Stimulated activated CD4-positive, alpha-beta T cell treated with anti-CD3 and anti-CD28 coated beads, Interleukin-4, amount 100 ng/mL, for 48 hours (primary cell): Measurements from ENCODE around the gene HDAC7.

Experiments
- DNase-seq, 2 donors: peaks; one replicate each; pipeline ENCODE4 v3.0.0-alpha.2; 2020; ENCODE audit warnings: low read depth in 2 of 2

HDAC7 gene

DNA sequence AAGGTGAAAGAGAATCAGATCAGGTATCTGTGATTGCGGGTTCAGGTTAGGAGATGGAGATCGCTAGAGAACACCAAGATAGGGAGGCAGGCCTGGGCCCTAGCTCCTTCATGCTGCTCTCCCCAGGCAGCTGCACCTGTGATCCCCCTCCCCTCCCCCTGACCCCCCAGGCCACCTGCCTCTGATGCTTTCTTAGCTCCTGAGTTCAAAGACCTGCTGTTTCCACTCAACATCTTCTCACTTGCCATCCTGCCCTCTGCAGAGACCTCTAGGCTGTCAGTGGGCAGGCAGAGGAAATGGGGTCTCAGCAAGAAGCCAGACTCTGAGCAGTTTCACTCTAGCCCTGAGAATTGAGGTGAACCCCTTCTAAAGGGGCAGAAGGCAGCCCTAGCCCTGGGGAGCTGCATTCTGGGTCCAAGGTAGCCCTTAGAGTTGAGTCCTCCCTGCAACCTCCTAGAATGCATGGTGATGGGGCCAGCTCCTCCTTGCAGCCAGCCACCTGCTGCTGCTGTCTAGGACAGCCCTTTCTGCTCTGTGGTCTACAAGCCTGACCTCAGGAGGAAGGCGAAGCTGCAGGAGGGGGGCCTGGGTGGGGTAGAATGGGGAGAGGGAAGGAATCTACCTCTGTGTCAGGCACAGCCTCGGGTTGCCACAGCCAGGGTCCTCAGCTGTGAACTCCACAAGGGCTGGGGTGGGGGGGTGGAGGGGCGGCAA lies 53.0 kb downstream of the HDAC7 start:
- DNase-seq, result no peak

DNA sequence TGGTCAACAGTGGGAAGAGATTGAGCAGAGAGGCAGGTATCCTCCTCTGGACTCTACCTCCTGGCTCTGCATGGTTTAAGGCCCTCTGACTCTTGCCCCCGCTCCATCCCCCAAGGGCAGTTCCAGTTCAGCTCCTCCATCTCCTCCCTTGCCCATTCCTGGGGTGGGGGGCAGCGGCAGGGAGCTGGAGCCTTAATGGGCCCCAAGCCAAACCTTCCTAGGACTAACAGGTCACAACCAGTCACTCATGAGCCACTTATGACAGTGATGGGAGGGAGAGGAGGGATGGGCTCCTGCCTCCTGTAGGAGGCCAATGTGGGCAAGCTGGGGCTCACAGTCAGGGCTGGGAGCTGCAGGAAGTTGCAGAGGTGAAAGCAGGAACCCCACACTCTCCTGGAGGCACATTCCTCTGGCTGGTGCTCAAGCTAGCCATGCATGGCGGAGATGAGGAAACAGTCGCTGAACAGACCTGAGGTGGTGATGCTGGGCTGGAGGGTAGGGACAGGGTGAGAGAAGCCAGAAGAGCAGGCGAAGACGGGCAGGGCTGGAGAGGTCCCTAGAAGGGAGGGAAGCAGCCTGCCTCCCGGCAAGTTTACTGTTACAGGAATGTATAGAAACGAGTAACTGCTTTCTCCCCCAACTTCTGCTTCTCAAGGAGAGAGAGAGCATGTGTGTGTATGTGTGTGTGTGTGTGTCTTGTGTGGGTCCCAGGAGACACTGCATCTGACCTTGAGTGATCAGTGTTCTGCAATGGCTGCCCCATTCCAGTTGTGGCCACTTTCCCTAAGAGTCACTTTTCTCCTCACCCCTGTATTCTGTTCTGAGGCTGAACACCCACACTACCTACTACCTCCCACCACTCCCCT lies 56.0 kb downstream of the HDAC7 start:
- no peak for DNase-seq

DNA sequence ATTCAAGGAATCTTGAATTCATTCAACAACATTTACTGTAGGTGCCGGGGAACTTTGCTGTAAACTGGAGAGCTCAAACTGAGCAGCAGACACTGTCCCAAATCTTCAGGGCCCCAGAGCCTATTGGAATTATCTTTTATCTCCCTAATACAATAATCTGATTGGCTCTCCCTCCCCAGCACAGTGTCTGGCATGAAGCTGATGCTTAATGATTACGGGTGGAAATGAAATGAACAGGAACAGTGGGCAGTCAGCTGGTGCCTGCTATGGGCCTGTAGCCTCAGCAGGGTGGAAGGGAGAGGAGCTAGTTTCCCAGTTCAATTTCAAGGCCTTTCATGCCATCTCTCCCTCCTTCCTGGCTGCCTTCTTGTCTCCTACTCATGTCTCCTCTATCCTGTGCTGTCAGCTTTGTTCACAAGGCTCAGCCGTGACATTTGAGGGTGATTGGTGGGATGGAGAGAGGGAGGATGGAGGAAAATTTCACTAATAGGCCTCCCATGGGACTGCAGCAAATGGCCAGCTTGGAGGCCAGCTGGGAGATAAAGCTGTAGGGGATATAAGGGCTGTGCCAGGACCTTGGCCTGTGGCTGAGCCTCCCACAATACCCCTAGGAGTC lies 56.7 kb downstream of the HDAC7 start:
- no peak for DNase-seq

DNA sequence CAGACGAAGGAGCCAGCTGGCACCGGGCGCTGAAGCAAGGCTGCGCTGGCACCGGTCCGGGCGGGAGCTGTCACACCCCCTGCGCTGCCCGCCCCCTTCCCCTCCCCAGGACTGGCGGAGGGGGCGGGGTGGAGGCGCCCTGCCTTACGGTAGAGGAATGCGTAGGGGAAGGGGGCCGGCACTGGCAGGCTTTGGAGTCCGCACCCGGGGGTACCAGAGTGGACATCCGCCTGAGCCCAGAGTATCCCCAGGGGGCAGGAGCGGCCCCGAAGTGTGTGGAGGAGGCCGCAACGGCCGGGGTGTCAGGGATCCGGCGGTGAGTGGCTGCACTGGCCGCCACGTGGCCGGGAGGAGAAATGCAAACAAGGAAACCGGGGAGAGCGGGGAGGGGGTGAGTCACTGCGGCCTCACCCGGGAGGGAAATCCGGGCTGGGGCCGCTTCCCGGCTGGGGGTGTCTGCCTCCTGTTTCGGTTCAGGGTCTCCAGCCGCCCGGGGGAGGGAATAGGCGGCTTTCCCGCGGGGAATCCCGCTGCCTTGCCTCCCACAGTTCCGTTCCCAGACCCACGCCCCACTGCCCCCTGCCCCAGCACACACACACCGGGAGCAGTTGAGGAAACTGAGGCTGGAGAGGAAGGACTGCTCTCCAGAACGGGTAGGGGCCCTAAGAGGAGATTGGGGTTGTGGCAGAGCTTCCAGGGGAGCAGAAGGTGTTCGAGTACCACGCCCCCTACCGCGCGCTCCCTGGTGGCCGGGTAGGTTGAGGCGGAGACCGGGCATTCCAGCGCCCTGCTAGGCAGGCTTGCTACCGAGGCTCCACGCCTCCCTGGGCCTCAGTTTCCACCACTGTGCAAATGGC lies 60.6 kb downstream of the HDAC7 start, which contains the start of gene RAPGEF3:
RAPGEF3 (minus strand) TSS at position 47 of the 857 bp plus-strand sequence. CDS start 324 bp downstream, outside the sequence.
- DNase-seq, result peak; percentile 50 to 59

DNA sequence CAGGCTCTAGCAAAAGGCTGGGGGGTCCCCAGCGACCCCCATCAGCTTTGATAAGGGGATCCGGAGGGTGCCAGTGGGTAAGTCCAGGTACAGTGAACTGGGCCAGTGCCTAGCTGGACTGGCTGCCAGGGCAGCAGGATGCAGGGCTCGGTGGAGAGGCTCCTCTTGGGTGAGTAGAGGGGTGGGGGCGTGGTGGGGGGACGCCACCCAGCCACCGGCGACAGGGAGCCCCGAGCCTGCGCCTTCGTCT lies 61.2 kb downstream of the HDAC7 start:
- no peak for DNase-seq

DNA sequence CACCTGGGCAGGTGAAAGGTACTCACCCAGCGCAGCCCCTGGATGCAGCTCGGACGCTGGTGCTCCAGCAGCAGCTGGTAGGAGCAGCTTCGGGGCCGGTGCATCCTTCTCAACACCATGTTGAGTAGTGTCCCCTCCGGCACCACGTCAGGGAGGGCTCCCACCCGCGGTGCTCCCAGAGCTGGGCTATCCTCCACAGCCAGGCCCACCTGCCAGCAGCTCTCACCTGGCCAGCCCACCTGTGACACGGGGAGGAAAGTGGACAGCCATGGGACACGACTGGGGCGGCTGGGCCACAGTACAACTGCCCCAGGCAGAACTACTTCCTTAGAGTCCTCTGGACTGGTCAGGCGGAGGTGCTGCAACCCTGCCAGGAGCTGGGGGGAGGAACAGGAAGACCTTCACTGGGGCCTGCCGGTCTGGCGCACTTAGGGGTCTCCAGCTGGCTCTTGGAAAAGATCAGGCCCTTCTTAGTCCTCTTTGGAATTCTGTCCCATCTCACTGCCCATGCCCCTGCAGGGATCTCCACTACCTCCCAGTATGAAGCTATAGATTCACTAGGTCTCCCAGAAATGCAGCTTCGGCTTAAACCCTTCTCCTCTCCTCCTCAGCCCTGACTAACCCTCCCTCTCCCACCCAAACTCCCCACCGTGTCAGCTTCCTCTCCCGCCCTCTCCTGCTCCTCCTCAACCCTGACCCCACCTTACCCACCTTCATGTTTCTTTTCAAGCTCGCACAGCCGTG lies 61.7 kb downstream of the HDAC7 start:
- no peak for DNase-seq

DNA sequence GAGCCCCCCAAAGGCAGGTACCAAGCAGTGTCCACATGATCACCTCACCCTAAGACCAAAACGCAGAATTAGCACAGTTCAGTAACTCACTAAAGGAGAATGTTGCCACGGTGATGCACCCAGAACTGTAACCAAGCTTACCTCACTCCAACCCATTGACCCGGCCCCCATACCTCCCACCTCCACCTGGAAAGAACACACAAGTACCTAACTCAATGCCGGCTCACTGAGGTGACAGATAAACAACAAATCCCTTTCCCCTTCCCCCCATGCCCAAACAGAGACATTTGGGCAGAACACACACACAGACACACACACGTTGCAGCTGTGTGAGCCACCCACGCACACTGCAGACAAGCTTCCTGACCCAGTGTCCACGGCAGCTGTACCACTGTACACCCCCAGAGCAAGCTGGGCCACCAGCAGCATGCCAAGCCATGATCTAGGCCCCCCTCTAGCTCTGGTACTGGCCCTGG lies 62.3 kb downstream of the HDAC7 start:
- DNase-seq, result no peak

DNA sequence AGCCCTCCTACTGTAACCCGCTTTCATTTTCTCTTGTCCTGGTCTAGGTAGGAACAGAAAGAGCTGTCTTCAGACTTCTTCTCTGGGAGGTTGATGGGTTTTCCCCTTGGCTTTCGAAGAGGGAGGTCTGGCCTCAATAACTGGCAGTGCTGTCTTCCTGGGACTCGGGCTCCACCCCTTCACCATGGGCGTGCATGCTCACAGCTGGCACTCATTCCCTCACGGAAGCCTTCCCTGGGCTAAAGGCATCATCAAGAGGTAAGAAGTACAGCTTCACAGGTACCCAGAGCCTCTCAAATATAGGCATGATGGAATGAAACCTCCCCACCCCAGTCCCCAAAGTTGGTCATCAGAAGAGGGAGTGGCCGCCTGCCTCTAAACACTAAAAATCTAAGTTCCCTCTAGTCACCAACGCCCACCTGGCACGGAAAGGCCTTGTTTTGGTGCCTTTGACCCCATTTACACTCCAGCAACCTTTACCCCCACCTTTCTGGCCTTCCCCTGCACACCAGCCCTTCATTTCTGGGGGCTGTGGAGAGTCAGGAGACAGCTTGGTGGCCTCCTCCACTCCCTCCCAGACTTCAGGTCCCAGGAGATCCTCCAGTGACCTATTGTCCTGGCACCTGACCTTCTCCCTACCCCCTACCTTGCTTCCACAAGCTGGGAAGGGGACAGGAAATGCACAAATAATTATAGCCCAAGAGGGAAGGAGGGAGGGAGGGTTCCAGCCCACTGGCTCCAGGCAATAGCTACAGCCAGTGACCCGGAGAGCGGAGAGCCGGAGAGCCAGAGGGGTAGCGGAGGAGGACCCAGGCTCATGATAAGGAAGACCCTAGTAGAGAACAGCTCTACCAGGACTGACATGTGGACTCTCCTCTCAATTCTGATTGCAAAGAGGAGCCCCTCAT lies 63.8 kb downstream of the HDAC7 start:
- no peak for DNase-seq

DNA sequence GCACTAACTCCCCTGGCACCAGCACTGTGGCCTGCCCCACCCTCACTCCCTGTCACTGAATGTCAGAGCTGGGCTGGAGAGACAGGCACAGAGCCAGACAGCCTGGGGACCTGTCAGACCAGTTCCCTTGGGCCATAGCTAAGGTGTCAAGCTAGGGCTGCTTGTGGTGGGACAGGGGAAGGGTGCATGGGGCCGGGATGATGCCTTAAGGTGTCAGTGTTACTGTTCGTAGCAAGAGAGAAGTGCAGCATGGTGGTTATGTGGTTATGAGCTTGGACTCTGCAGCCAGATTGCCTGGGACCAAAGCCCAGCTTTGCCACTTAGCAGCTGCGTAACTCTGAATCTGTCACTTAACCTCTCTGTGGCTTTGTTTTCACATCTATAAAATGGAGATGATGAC lies 64.8 kb downstream of the HDAC7 start:
- DNase-seq, result no peak

DNA sequence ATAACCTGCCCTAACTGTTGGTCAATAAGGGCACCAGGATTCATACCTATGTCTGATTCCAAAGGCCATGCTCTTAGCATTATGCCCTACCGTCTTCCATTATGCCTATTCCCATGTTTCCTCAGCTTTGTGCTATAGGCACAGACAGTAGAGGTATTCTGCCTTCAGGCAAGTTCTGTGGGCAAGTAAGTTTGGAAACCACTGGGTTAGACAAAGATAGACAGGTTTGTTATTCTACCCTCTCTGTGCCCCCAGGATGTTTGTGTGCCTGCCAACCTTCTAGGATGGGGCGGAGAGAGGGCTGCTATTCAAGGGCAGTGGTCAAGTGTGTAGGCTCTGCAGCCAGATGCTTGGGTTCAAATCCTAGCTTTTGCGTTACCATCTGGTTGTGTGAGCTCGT lies 65.6 kb downstream of the HDAC7 start:
- no peak for DNase-seq

DNA sequence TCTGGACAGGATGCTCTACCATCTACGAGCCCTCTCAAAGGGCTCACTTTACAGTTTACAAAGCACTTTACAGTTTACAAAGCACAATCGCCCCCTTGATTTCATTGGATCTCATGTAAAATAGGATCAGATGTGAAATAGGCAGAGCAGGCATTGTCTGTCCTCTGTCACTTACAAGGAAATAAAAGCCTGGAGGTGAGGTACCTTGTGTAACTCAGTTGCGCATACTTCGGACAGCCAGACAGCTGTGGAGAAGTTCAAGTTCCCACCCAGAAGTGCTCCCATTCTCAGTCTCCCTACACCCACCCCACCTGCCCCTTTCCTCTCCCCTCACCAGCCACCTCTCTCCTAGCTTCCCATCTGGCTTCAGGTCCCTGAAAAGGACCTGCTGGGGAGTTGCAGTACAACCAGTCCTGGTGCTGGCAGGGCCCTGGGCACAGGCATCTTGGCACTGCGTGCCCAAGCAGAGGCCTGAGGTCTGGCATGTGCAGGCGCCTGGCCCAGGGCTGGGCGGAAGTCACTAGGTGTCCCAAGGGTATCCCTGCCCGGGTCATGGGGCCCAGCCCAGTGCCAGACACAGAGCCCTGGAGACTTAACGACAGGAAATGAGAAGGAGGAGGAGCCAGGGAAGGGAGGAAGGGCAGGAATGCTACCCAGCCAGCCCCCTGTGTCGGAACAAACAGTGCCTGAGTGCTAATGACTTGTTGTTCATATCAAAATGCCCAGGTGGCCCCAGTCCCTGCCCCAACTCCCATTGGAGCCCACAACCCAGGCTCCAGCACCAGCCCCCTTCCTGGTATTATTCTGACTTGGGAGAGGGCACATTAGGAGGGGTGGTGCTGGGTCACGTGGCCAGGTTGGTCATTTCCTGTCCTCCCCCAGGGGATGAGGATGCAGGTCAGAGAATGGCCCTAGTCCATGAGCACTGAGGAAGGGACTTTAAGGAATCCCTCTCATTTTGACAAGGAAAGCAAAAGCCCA lies 66.4 kb downstream of the HDAC7 start:
- no peak for DNase-seq

DNA sequence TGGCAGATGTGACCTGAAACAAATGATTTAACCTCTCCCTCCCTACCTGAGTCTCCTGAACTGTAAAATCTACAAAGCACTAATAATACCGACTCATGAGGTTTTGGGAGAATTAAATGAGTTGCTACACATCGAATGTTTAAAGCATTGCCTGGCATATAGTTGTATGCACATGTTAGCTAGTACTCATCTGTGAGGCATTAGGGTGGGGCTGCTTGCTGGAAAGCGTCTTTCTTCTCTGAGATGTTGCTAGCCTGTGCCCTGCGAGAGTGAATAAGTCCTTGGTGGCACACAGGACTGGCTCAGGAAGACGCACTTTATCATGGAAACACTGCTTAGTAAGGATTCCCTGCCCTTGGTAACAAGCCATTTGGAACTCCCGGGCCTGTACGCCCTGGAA lies 67.2 kb downstream of the HDAC7 start:
- DNase-seq, result no peak

DNA sequence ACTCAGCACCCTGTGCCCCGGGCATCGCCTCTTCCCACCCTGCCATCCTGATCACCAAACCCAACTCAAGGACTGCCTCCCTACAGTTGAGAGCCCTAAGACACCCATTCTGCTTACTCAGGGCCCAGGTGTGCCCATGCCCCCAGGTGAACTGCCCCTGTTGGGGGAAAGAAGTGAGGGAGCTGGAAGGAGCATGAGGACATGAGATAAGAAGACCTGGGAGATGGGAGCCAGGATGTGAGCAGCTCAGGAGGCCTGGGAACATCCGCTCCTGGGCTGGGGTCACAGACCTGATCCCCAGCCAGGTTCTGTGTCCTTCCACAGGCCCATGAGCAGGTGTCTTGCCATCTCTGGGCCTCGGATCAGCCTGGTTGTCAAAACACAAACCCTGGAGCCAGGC lies 67.6 kb downstream of the HDAC7 start:
- no peak for DNase-seq

DNA sequence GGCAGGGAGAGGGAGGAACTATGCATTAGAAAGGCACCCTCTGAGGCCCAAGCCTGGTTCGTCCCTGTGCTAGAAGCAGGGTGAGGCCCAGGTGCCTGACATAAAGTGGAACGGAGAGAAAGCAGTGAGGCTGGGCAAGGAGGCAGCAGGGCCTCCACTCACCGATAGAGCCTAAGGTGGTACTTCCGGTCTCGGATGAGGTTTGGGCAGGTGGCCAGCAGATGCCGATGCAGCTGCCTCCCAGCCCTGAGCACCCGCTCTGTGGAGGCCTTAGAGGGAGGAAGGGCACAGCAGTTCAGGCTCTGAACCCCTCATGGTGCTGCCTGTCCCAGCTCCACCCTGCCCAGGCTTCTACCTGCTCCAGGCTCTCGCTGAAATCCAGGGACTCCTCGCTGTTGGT lies 68.1 kb downstream of the HDAC7 start:
- DNase-seq, result no peak

DNA sequence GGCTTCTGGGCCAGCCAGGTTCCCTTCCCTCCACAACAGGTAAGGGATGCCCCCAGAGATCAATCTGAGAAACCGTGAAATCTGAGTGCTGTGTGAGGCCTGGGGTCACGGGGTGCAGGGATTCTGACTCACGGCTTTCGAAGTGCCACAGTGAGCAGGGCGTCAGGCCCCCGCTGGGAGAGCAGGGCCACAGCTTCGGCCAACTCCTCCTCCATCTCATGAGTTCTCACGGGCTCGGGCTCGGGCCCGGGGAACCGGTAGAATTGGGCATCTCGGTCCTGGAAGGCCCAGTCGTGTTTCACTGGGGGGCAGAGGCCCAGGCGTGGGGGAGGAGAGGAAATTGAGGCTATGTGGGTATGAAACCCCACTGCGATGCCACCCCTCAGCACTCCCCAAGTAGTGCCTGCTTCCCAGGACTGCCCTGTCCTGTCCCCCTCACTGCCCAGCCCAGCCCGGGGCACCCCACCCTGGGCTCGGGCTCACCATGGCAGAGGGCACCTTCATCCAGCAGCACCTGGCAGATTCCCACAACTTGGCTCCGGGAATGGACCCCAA lies 68.7 kb downstream of the HDAC7 start:
- DNase-seq, result no peak

DNA sequence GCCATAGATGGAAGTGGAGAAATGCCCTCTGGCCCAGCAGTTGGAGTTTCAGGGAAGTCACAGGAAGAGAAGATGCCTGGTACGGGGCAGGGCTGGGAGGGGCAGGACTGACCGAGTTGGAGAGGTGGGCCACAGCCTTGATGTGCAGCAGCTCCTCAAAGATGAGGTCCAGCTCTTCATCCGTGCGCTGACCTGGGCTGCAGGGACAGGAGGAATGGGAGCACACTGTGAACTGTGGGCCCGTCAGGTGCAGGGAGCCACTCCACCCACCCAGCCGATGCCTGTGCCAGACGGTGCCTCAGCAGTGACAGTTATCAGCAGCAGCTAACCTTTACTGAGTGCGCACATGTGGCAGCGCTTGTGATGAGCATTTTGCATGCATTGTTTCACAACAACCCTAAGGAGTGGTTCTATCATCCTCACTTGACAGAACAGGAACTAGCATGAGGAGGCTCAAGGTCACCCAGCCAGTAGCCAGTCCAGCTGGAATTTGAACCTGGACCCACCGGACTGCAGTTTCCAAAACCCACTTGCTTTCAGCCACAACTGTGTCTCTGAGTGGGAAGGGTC lies 69.4 kb downstream of the HDAC7 start:
- no peak for DNase-seq

DNA sequence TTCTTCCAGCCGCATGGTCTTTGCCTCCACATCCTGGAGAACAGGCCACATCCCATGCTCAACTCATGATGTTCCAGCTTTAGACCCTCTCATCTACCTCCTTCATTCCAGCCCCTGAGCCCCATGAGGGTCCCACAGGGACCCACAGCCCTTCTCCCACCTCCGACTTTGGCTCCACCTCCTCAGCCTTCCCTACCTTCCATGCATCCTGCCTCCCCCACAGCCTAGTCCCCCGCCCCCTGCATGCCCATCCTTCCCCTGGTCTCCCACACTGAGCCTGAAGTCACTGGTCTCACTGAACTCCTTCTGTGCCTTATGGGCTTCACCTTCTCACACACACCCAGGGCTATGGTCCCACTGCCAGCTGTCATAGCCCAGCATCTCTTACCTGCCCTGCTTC lies 70.8 kb downstream of the HDAC7 start:
- no peak for DNase-seq

DNA sequence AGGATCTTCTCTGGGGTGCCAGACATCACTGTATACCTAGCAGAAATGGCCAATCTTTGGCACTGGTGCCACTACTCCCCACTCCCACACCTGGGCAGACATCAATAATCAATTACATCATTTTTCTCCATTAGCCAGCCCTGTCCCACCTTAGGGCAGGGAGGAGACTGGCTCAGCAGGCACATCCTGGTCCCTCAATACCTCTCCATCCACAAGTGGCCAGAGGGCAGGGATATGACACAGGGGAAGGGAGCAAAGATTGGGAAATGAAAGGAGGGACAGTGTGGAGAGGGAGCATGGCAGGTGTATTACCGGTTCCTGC lies 71.2 kb downstream of the HDAC7 start:
- DNase-seq, result no peak
